Naive thymus-derived CD4-positive, alpha-beta T cell (primary cell): Measurements from ENCODE around the gene CTSZ. TPM values are rescaled to one million over a fixed set of nuclear protein-coding genes. Genes with fewer than 3 reads are reported as not detected.

ENCODE experiments used
- ATAC-seq: fragments of 150-1000 bp; cut with Tn5 transposase; 2 replicates; pipeline ENCODE4 v1.10.0; 2021; ENCODE audit warnings: mild to moderate bottlenecking, moderate library complexity
- CTCF ChIA-PET: fragments of 350-600 bp; sonication (Branson Sonifier 250); formaldehyde crosslinking; loops from one replicate; lab custom pipeline; 2021; ENCODE audit warnings: antibody characterized with exemption; lab: Charles Lee
- POLR2A ChIA-PET: fragments of 350-600 bp; sonication (Branson Sonifier 250); formaldehyde crosslinking; loops from one replicate; lab custom pipeline; 2021; ENCODE audit warnings: antibody characterized with exemption, inconsistent platforms; lab: Charles Lee
- DNase-seq, 9 donors: peaks; one replicate each; pipeline versions ENCODE4 v3.0.0 to v3.0.0-alpha.2; 2020 to 2022; ENCODE audit warnings: mixed read lengths in 1 of 9
- H3K27ac ChIP-seq: one replicate; pipeline ENCODE4 v1.7.0; 2013; ENCODE audit warnings: mild to moderate bottlenecking, low read depth, low read length, moderate library complexity
- H3K27me3 ChIP-seq, 2 donors: one replicate each; pipeline ENCODE4 v1.7.0; 2013; ENCODE audit warnings: low read length in 2 of 2, mild to moderate bottlenecking in 2 of 2, moderate library complexity in 2 of 2; ENCODE audit not compliant: control insufficient read depth in 2 of 2, insufficient read depth in 2 of 2
- H3K36me3 ChIP-seq, 3 experiments: 1 replicate in 2 of 3; 2 replicates in 1 of 3; pipeline ENCODE4 v1.7.0; 2013; ENCODE audit warnings: low read length in 3 of 3, mild to moderate bottlenecking in 3 of 3, moderate library complexity in 1 of 3; ENCODE audit not compliant: insufficient read depth in 3 of 3, control insufficient read depth in 2 of 3
- H3K4me1 ChIP-seq, 2 donors: one replicate each; pipeline ENCODE4 v1.7.0; 2013; ENCODE audit warnings: low read length in 2 of 2, mild to moderate bottlenecking in 2 of 2, moderate library complexity in 1 of 2; ENCODE audit not compliant: control insufficient read depth in 2 of 2, insufficient read depth in 2 of 2
- H3K4me3 ChIP-seq: 2 replicates; pipeline ENCODE4 v1.7.0; 2013; ENCODE audit warnings: mild to moderate bottlenecking, low read length
- H3K9me3 ChIP-seq, 3 experiments: 1 replicate in 2 of 3; 2 replicates in 1 of 3; pipeline ENCODE4 v1.7.0; 2013; ENCODE audit warnings: low read length in 3 of 3; ENCODE audit not compliant: control insufficient read depth in 2 of 3
- H3K27ac Mint-ChIP-seq, 9 donors: one replicate each; pipeline ENCODE4 v1.8.0; 2020 to 2022; ENCODE audit warnings: mixed read lengths in 9 of 9, mild to moderate bottlenecking in 8 of 9, moderate library complexity in 5 of 9, inconsistent platforms in 2 of 9
- H3K27me3 Mint-ChIP-seq, 5 donors: one replicate each; pipeline ENCODE4 v1.8.0; 2021 to 2022; ENCODE audit warnings: mixed read lengths in 5 of 5, mild to moderate bottlenecking in 1 of 5
- H3K36me3 Mint-ChIP-seq, 5 donors: one replicate each; pipeline ENCODE4 v1.8.0; 2020 to 2022; ENCODE audit warnings: mixed read lengths in 5 of 5, mild to moderate bottlenecking in 3 of 5, inconsistent platforms in 1 of 5
- H3K4me1 Mint-ChIP-seq, 7 donors: one replicate each; pipeline ENCODE4 v1.8.0; 2020 to 2022; ENCODE audit warnings: mixed read lengths in 7 of 7, mild to moderate bottlenecking in 3 of 7, inconsistent platforms in 1 of 7
- H3K4me3 Mint-ChIP-seq, 10 donors: one replicate each; pipeline ENCODE4 v1.8.0; 2020 to 2022; ENCODE audit warnings: mild to moderate bottlenecking in 10 of 10, mixed read lengths in 10 of 10, moderate library complexity in 6 of 10, inconsistent platforms in 2 of 10
- H3K9me3 Mint-ChIP-seq, 11 donors: one replicate each; pipeline ENCODE4 v1.8.0; 2020 to 2022; ENCODE audit warnings: mixed read lengths in 11 of 11, mild to moderate bottlenecking in 4 of 11, inconsistent platforms in 1 of 11, moderate library complexity in 1 of 11
- intact Hi-C, 2 donors: fragments of 100-400 bp; cut with micrococcal nuclease; formaldehyde crosslinking; loops; one replicate each; pipeline ENCODE4 v1.15.1; 2023
- polyA plus RNA-seq, 2 donors: library from polyadenylated mRNA; unstranded; fragments of 300-500 nt; fragmentation: Illumina TruSeq; gene quantifications; one replicate each; pipeline ENCODE4 v1.2.3, GENCODE V29; 2021
- total RNA-seq, 6 experiments: library from RNA in 5 of 6; stranded (reverse) in 5 of 6; gene quantifications; 1 replicate in 5 of 6; 2 replicates in 1 of 6; pipeline ENCODE4 v1.2.3 and lab custom pipeline; 2021 to 2026

Gene CTSZ
- total and polyA plus RNA-seq, 7 experiments from 2014 or later = 1.0 to 165 (median 29.9) TPM

GRCh38 chr20:59018817-59019216, 11.8 kb upstream of the CTSZ start:
- peaks cover 23 to 35% (median 31%) of the 10 kb centered on the region in 7 donors for H3K4me1 Mint-ChIP-seq
- DNase-seq = no peak
- intact Hi-C loops = no loop called here
- Histone ChIP-seq H3K9me3 (no peaks in the 10 kb centered on the region), H3K4me3 (no peak overlapping the region), H3K36me3 (peaks cover 0 to 14% (median 0%) of the 10 kb centered on the region in 3 experiments), H3K27ac (no peak overlapping the region), H3K4me1 (peaks cover 5 to 21% of the 10 kb centered on the region in 2 donors), H3K27me3 (no peaks in the 10 kb centered on the region)
- no peak overlapping the region for H3K4me3 Mint-ChIP-seq
- H3K27me3 Mint-ChIP-seq = no peaks in the 10 kb centered on the region
- ChIA-PET POLR2A (interaction anchor here (1.2 kb wide), 1 partner anchor 13 kb away, joined by 4 read pairs; the partner anchor contains the start of gene ATP5F1E), CTCF (no interaction called here)
- H3K36me3 Mint-ChIP-seq = peaks cover 2 to 14% (median 9%) of the 10 kb centered on the region in 5 donors
- ATAC-seq = no peak
- H3K27ac Mint-ChIP-seq = no peak overlapping the region
- no peaks in the 10 kb centered on the region for H3K9me3 Mint-ChIP-seq

- no peaks in the 10 kb centered on the region for H3K27me3 ChIP-seq
- peaks cover 0 to 3% (median 0%) of the 10 kb centered on the region in 3 experiments for H3K36me3 ChIP-seq
- H3K4me3 ChIP-seq = no peak overlapping the region
- Mint-ChIP-seq H3K27me3 (no peaks in the 10 kb centered on the region), H3K4me3 (peak overlapping the region in 1 of 10 donors; percentile 32), H3K27ac (peak overlapping the region in 2 of 9 donors; percentile 24 to 65), H3K4me1 (peaks cover 24 to 43% (median 39%) of the 10 kb centered on the region in 7 donors), H3K36me3 (peaks cover under 1 to 7% (median 5%) of the 10 kb centered on the region in 5 donors), H3K9me3 (no peaks in the 10 kb centered on the region)
- intact Hi-C loops = no loop called here
- CTCF ChIA-PET = interaction anchor here (1.0 kb wide), 1 partner anchor 23 kb away, joined by 4 read pairs; no protein-coding TSS in a partner anchor
- ATAC-seq (no peak), DNase-seq (peak in 1 of 9 donors; percentile 13)
- no peaks in the 10 kb centered on the region for H3K9me3 ChIP-seq
- H3K27ac ChIP-seq = no peak overlapping the region
- POLR2A ChIA-PET = interaction anchor here (1.6 to 2.5 kb wide), 3 partner anchors 7 to 15 kb away, joined by 4 to 12 read pairs (median 10); partner anchors contain the start of gene ATP5F1E
- peaks cover 10 to 24% of the 10 kb centered on the region in 2 donors for H3K4me1 ChIP-seq
Measured at GRCh38 chr20:59017493-59018231, 10.6 kb upstream of the CTSZ start.

- peak overlapping the region in 6 of 10 donors; percentile 1 to 62 (median 42) for H3K4me3 Mint-ChIP-seq
- H3K4me3 ChIP-seq = no peak overlapping the region
- CTCF ChIA-PET = interaction anchor here (1.0 kb wide), 1 partner anchor 23 kb away, joined by 4 read pairs; no protein-coding TSS in a partner anchor
- H3K27ac ChIP-seq = no peak overlapping the region
- H3K27me3 ChIP-seq = no peaks in the 10 kb centered on the region
- POLR2A ChIA-PET = interaction anchor here (1.6 to 2.5 kb wide), 3 partner anchors 8 to 16 kb away, joined by 4 to 12 read pairs (median 10); partner anchors contain the start of gene ATP5F1E
- H3K27me3 Mint-ChIP-seq = no peaks in the 10 kb centered on the region
- peak overlapping the region in 7 of 9 donors; percentile 6 to 84 (median 35) for H3K27ac Mint-ChIP-seq
- H3K36me3 Mint-ChIP-seq = peaks cover 0 to 7% (median 0%) of the 10 kb centered on the region in 5 donors
- intact Hi-C loops = no loop called here
- H3K36me3 ChIP-seq = no peaks in the 10 kb centered on the region
- H3K4me1 Mint-ChIP-seq = peaks cover 24 to 46% (median 40%) of the 10 kb centered on the region in 7 donors
- no peak for ATAC-seq
- peaks cover 10 to 24% of the 10 kb centered on the region in 2 donors for H3K4me1 ChIP-seq
- DNase-seq = peak in 1 of 9 donors; percentile 18
- H3K9me3 ChIP-seq = no peaks in the 10 kb centered on the region
- H3K9me3 Mint-ChIP-seq = no peaks in the 10 kb centered on the region
Measured at GRCh38 chr20:59016795-59017492, 9.9 kb upstream of the CTSZ start.

GRCh38 chr20:59015812-59016711, 9.0 kb upstream of the CTSZ start:
- Mint-ChIP-seq H3K4me1 (peaks cover 26 to 53% (median 47%) of the 10 kb centered on the region in 7 donors), H3K27me3 (no peaks in the 10 kb centered on the region), H3K9me3 (no peaks in the 10 kb centered on the region), H3K36me3 (peaks cover 0 to 5% (median 0%) of the 10 kb centered on the region in 5 donors), H3K4me3 (peak overlapping the region in 7 of 10 donors; percentile 1 to 73 (median 51)), H3K27ac (peak overlapping the region in 4 of 9 donors; percentile 52 to 73 (median 62))
- Histone ChIP-seq H3K4me3 (no peak overlapping the region), H3K4me1 (peaks cover 10 to 24% of the 10 kb centered on the region in 2 donors), H3K27ac (no peak overlapping the region), H3K36me3 (no peaks in the 10 kb centered on the region), H3K27me3 (no peaks in the 10 kb centered on the region), H3K9me3 (no peaks in the 10 kb centered on the region)
- POLR2A ChIA-PET = interaction anchor here (2.0 to 2.5 kb wide), 2 partner anchors 9 to 16 kb away, joined by 4 to 12 read pairs; partner anchors contain the start of gene ATP5F1E
- ATAC-seq = no peak
- CTCF ChIA-PET = no interaction called here
- intact Hi-C loops = no loop called here
- no peak for DNase-seq

- DNase-seq (no peak), ATAC-seq (no peak)
- no peaks in the 10 kb centered on the region for H3K27me3 ChIP-seq
- H3K36me3 ChIP-seq = no peaks in the 10 kb centered on the region
- no peak overlapping the region for H3K27ac ChIP-seq
- Mint-ChIP-seq H3K27ac (no peak overlapping the region), H3K36me3 (peaks cover 0 to 5% (median 0%) of the 10 kb centered on the region in 5 donors), H3K4me3 (no peak overlapping the region), H3K4me1 (peaks cover 26 to 53% (median 47%) of the 10 kb centered on the region in 7 donors), H3K9me3 (no peaks in the 10 kb centered on the region), H3K27me3 (no peaks in the 10 kb centered on the region)
- H3K4me1 ChIP-seq = peaks cover 10 to 24% of the 10 kb centered on the region in 2 donors
- H3K9me3 ChIP-seq = no peaks in the 10 kb centered on the region
- ChIA-PET CTCF (no interaction called here), POLR2A (interaction anchor here (1.6 to 2.0 kb wide), 2 partner anchors 10 to 17 kb away, joined by 4 to 8 read pairs; partner anchors contain the start of gene ATP5F1E)
- no peak overlapping the region for H3K4me3 ChIP-seq
- intact Hi-C loops = no loop called here
Measured at GRCh38 chr20:59015411-59015810, 8.4 kb upstream of the CTSZ start.
